PC-3 (cell line): ENCODE results near the gene BICD2. TPM values are rescaled to one million over a fixed set of nuclear protein-coding genes. Genes with fewer than 3 reads are reported as not detected.

Source experiments
- ATAC-seq: fragments of 200-7000 bp; cut with Tn5 transposase; 2 replicates; pipeline ENCODE4 v1.9.1; 2020; ENCODE audit warnings: mild to moderate bottlenecking, moderate library complexity
- BruUV-seq: library from RNA; stranded (reverse); fragments of 400-500 nt; replicated peaks from 2 replicates; lab custom pipeline; 2021; lab: Mats Ljungman, UMichigan
- CTCF ChIA-PET: fragments of 300-600 bp; sonication (Branson Sonifier 250); formaldehyde crosslinking; loops from one replicate; lab custom pipeline; 2022; ENCODE audit warnings: antibody characterized with exemption; lab: Charles Lee
- POLR2A ChIA-PET: fragments of 300-600 bp; sonication (Branson Sonifier 250); formaldehyde crosslinking; loops from one replicate; lab custom pipeline; 2022; ENCODE audit warnings: antibody characterized with exemption; ENCODE audit not compliant: unreplicated experiment; lab: Charles Lee
- DNase-seq: peaks from one replicate; pipeline ENCODE4 v3.0.0-alpha.2; 2015
- H2AFZ ChIP-seq: fragments of 300-600 bp; sonication (generic); 2 replicates; pipeline ENCODE4 v1.6.0; 2016; ENCODE audit warnings: antibody characterized with exemption, low read length
- H3F3A ChIP-seq: fragments of 300-600 bp; sonication (generic); one replicate; pipeline ENCODE4 v1.6.0; 2017; ENCODE audit warnings: antibody characterized with exemption, low read length, control low read depth, mild to moderate bottlenecking; ENCODE audit not compliant: unreplicated experiment
- H3K27ac ChIP-seq: fragments of 300-600 bp; sonication (generic); 2 replicates; pipeline ENCODE4 v1.5.1; 2016; ENCODE audit warnings: mild to moderate bottlenecking, low read length
- H3K27me3 ChIP-seq: fragments of 300-600 bp; sonication (generic); 2 replicates; pipeline ENCODE4 v1.6.1; 2016; ENCODE audit warnings: low read length, mixed read lengths
- H3K36me3 ChIP-seq: fragments of 300-600 bp; sonication (generic); 2 replicates; pipeline ENCODE4 v1.6.1; 2016; ENCODE audit warnings: low read depth, mixed run types, low read length, mixed read lengths
- H3K4me1 ChIP-seq: fragments of 300-600 bp; sonication (generic); 2 replicates; pipeline ENCODE4 v1.5.1; 2016; ENCODE audit warnings: low read length; ENCODE audit not compliant: insufficient read depth
- H3K4me2 ChIP-seq: fragments of 300-600 bp; sonication (generic); 2 replicates; pipeline ENCODE4 v1.6.0; 2016; ENCODE audit warnings: low read length
- H3K4me3 ChIP-seq: fragments of 300-600 bp; sonication (generic); 2 replicates; pipeline ENCODE4 v1.5.1; 2016; ENCODE audit warnings: mild to moderate bottlenecking, low read length, mixed read lengths
- H3K79me2 ChIP-seq: fragments of 300-600 bp; sonication (generic); 2 replicates; pipeline ENCODE4 v1.6.1; 2017; ENCODE audit warnings: low read length, mixed read lengths
- H3K9ac ChIP-seq: fragments of 300-600 bp; sonication (generic); 2 replicates; pipeline ENCODE4 v1.6.0; 2016; ENCODE audit warnings: mild to moderate bottlenecking, low read length
- H3K9me2 ChIP-seq: fragments of 300-600 bp; sonication (generic); replicated peaks from 2 replicates; pipeline ENCODE4 v1.6.1; 2016; ENCODE audit warnings: mixed run types, low read length, mixed read lengths
- H3K9me3 ChIP-seq: fragments of 300-600 bp; sonication (generic); 2 replicates; pipeline ENCODE4 v1.6.1; 2016; ENCODE audit warnings: low read length, mixed read lengths
- H4K20me1 ChIP-seq: fragments of 300-600 bp; sonication (generic); 2 replicates; pipeline ENCODE4 v1.6.1; 2016; ENCODE audit warnings: low read length, mixed read lengths
- CTCF ChIP-seq: fragments of 300-600 bp; sonication (generic); conservative IDR thresholded peaks from 2 replicates; pipeline ENCODE4 v1.5.1; 2017; ENCODE audit warnings: antibody characterized with exemption, low read depth, mild to moderate bottlenecking, low read length
- EZH2 ChIP-seq: fragments of 300-600 bp; sonication (generic); IDR thresholded peaks from one replicate; pipeline ENCODE4 v1.6.1; 2017; ENCODE audit warnings: antibody characterized with exemption, mild to moderate bottlenecking, low read length; ENCODE audit not compliant: unreplicated experiment
- EZH2phosphoT487 ChIP-seq: fragments of 300-600 bp; sonication (generic); IDR thresholded peaks from 2 replicates; pipeline ENCODE4 v1.6.1; 2018; ENCODE audit warnings: mild to moderate bottlenecking, antibody characterized with exemption, low read length, borderline replicate concordance
- intact Hi-C: fragments of 100-400 bp; cut with micrococcal nuclease; formaldehyde crosslinking; loops from 2 replicates; pipeline ENCODE4 v1.9.0; 2023
- total RNA-seq: library from RNA; depleted of rRNA; stranded (reverse); fragments of >200 nt; gene quantifications from 2 replicates; pipeline ENCODE4 v1.2.3, GENCODE V29; 2014

The BICD2 gene
- total RNA-seq, 1 experiment from 2014 or later: 26.3 TPM

DNA sequence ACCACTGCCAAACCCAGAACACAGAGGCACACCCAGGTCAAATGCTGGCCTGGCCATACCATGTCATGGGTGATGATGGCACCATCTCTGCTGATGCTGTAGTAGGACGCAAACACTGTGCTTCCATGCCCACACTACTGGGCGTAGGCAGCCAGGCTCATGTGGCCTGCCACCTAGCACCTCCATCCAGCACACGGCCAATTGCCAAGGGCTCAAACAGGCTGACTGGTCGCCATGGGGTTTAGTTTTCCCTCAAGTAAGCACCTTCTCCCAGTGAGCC lies 39.4 kb downstream of the BICD2 start:
- Histone ChIP-seq H3K9ac (no peak overlapping the region), H3K27me3 (no peaks in the 10 kb centered on the region), H3K79me2 (0 out of 2 replicates have a peak, but pooled peaks cover 4% of the 10 kb centered on the region), H3K36me3 (no peaks in the 10 kb centered on the region; the same call in 1 of the 2 replicates), H3K9me3 (no peaks in the 10 kb centered on the region), H3K4me1 (no peaks in the 10 kb centered on the region), H3K4me2 (no peak overlapping the region), H3F3A (no peaks in the 10 kb centered on the region), H3K9me2 (no peaks in the 10 kb centered on the region), H3K27ac (no peak overlapping the region), H3K4me3 (no peak overlapping the region), H4K20me1 (no peaks in the 10 kb centered on the region), H2AFZ (no peak overlapping the region)
- no peak for TF ChIP-seq EZH2
- ChIA-PET CTCF (no interaction called here), POLR2A (no interaction called here)
- ATAC-seq: no peak
- no peak for DNase-seq
- BruUV-seq: no TSS peak
- intact Hi-C loops: no loop called here

- Histone ChIP-seq H3K36me3 (no peaks in the 10 kb centered on the region; the same call in 1 of the 2 replicates), H3K79me2 (no peaks in the 10 kb centered on the region), H3K4me3 (no peak overlapping the region), H3F3A (no peaks in the 10 kb centered on the region), H3K9me3 (no peaks in the 10 kb centered on the region), H2AFZ (no peak overlapping the region), H3K27ac (no peak overlapping the region), H3K27me3 (no peaks in the 10 kb centered on the region), H3K9me2 (no peaks in the 10 kb centered on the region), H3K4me1 (no peaks in the 10 kb centered on the region), H4K20me1 (no peaks in the 10 kb centered on the region), H3K9ac (no peak overlapping the region), H3K4me2 (no peak overlapping the region)
- no TSS peak for BruUV-seq
- ATAC-seq (no peak), DNase-seq (no peak)
- CTCF ChIA-PET: no interaction called here
- intact Hi-C loops: no loop called here
- POLR2A ChIA-PET: no interaction called here
- TF ChIP-seq CTCF (no peak), EZH2 (no peak)
These were observed 39.9 kb downstream of the BICD2 start for GRCh38 chr9:92724528-92725265.

GRCh38 chr9:92723801-92724323 lies 40.8 kb downstream of the BICD2 start:
- BruUV-seq: no TSS peak
- H3K4me2 ChIP-seq: no peak overlapping the region

More at GRCh38 chr9:92723801-92724323, 40.8 kb downstream of the BICD2 start:
- Histone ChIP-seq H3K79me2 (no peaks in the 10 kb centered on the region), H3K36me3 (no peaks in the 10 kb centered on the region; the same call in 1 of the 2 replicates), H3K4me3 (no peak overlapping the region), H3K9ac (no peak overlapping the region), H3F3A (no peaks in the 10 kb centered on the region), H3K27ac (peak overlapping the region; percentile 9; the same call in 1 of the 2 replicates), H3K9me3 (no peaks in the 10 kb centered on the region), H3K9me2 (no peaks in the 10 kb centered on the region), H3K27me3 (no peaks in the 10 kb centered on the region), H4K20me1 (no peaks in the 10 kb centered on the region), H3K4me1 (no peaks in the 10 kb centered on the region), H2AFZ (no peak overlapping the region)
- intact Hi-C loops: no loop called here
- CTCF ChIA-PET: no interaction called here
- DNase-seq (no peak), ATAC-seq (no peak)
- TF ChIP-seq CTCF (no peak), EZH2phosphoT487 (no peak), EZH2 (no peak)
- POLR2A ChIA-PET: no interaction called here
